HG03565 (cell line): ENCODE measurements around the gene TMCC2.
"Not testable (repeated sequence)": the region's sequence is repeated elsewhere in the genome, so short reads cannot be mapped to it uniquely, and the experiment has no call there.

Source experiments
- ATAC-seq: cut with Tn5 transposase; IDR thresholded peaks from one replicate; pipeline ENCODE4 v1.9.1; 2021; ENCODE audit warnings: mild to moderate bottlenecking, moderate library complexity; ENCODE audit not compliant: unreplicated experiment

Gene TMCC2

GRCh38 chr1:205227584-205228013 lies at the start of gene TMCC2:
Gene TMCC2 (plus strand): TSS chr1:205227946. CDS start chr1:205228565, 619 bp downstream.
- ATAC-seq, result peak; percentile 65

DNA sequence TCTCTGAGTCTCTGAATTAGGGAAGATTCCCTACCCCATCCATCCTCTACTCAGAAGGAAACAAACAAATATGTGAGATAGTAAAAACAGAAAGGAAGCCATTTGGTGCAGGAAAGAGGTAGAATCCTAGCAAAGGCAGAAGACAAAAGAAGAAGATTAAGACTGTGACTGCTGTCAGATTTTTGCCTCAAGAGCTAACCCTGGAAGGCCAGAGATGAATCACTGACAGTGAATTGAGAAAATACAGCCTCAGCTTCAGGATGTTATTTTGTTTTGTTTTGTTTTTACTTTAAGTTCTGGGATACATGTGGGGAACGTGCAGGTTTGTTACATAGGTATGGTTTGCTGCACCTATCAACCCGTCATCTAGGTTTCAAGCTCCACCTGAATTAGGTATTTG lies 47.9 kb upstream of the TMCC2 start:
- ATAC-seq, result no peak

DNA sequence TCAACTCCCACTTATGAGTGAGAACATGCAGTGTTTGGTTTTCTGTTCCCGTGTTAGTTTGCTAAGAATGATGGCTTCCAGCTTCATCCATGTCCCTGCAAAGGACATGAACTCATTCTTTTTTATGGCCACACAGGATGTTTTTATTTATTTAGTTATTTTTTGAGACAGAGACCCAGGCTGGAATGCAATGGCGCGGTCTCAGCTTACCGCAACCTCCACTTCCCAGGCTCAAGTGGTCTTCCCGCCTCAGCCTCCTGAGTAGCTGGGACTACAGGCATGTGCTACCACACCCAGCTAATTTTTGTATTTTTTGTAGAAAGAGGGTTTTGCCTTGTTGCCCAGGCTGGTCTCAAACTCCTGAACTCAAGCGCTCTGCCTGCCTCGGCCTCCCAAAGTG lies 47.4 kb upstream of the TMCC2 start:
- not testable (repeated sequence) for ATAC-seq

GRCh38 chr1:205182930-205183329 lies 44.8 kb upstream of the TMCC2 start:
- no peak for ATAC-seq

DNA sequence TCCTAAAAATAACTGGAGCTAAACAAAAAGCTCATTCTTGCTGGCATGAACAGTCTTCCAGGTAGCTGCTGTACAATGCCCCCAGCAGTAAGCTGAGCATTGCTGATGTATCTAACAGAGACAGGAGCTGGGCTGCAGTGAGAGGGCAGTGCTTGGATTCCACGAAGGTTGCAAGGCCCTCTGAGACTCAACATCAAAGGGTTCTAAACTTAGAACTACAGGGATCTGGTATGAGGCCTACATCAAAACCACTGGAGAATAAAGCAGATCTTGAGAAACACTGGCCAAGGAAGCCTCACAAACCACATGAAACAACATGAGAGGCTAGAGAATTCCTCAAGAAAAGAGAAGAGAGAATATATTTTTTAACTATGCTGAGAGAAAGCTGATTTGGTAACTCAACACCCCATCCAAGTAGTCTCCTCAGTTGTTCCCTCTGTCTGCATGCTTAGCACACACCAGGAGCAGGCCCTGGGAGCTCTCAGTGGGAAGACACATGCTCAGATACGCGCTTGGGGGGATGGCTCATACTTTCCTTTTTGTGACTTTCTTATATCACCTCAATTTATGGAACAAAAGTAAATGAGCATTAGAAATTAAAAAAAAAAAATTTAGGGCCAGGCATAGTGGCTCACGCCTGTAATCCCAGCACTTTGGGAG lies 43.9 kb upstream of the TMCC2 start:
- no peak for ATAC-seq

- no peak for ATAC-seq
Observed at GRCh38 chr1:205186191-205186590, 41.6 kb upstream of the TMCC2 start.

GRCh38 chr1:205187420-205187819 lies 40.3 kb upstream of the TMCC2 start:
- ATAC-seq, result no peak

DNA sequence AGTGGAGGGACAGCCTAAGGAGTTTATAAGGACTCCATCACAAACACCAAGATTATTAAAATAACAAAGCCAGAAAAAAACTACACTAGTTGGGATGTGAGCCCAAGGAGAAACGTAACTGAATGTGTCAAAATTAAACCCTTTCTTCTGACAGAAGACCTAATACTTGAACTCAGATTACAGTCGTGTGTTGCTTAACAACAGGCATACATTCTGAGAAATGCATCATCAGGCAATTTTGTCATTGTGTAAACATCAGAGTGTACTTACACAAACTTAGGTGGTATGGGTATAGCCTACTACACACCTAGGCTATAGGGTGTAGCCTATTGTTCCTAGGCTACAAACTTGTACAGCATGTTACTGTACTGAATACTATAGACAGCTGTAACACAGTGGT lies 39.6 kb upstream of the TMCC2 start:
- no peak for ATAC-seq

DNA sequence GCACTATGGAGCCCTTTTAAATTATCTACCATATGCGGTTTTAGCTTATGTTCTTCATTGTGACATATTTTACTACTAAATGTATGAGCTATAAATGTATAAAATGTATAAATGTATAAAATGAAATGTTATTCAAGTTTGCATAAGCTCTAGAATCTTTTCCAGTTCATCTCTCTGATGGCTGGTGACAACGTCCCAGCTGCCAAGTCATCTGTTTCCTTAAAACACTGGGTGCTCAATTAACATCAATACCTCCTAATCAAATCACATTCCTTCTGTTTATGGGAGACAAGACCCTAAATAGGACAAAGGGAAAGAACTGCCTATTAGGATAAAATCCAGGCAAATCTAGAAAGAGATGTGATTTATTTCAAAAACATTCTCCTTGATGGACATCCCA lies 39.1 kb upstream of the TMCC2 start:
- no peak for ATAC-seq

GRCh38 chr1:205189131-205189530 lies 38.6 kb upstream of the TMCC2 start:
- no peak for ATAC-seq

DNA sequence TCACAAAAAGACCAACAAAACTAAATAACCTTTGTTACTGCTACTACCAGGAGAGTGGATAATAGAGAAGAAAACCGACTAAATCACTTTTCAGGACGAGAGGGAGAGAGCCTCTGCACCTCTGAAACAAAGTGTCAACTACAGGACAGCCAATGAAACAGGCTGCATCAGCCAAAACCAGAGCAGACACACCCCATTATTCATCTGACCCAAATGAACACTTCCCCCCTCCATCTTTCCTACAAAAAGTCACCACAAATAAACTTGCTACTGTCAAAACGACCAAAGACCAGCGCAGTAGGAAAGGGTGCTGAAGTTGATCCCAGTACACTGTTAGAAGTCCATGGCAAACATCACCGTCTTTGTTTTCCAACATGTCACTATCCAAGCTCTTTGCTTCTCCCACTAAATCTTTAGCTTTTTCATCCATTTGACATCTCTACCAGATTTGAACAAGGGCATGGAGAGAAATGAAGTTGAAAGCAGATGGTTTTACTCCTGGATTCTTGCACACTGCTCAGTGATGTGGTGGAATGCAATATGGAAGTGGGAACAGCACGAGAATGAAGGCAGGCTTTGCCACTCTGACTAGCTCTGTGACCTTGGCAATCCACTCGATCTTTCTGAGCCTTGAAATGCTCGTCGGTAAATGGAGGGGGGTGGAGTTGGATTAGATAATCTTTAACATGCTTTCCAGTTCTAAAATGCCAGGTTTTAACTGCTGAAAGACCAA lies 36.7 kb upstream of the TMCC2 start:
- no peak for ATAC-seq

DNA sequence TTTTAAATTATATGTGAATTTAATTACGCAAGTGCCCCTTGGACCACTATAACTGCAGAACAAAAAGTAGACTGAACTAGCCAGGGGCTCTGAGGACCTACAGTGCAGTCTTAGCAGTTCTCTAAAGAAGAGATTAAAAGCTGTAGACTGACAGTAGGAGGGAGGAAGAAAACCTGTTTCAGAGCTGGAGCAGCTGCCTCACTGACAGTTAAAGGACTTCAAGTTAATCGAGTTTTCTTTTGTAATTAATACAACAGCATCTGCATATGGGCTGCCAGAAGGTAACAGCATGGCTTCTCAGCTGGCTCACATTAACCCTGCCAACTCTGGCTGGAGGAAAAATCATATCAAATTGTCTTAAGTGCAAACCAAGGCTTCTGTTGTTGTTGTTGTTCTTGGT lies 36.1 kb upstream of the TMCC2 start:
- no peak for ATAC-seq

GRCh38 chr1:205192287-205192686 lies 35.5 kb upstream of the TMCC2 start:
- no peak for ATAC-seq

GRCh38 chr1:205199090-205199930 lies 28.4 kb upstream of the TMCC2 start:
- no peak for ATAC-seq

GRCh38 chr1:205199931-205200299 lies 27.8 kb upstream of the TMCC2 start:
- no peak for ATAC-seq

GRCh38 chr1:205204552-205204951 lies 23.2 kb upstream of the TMCC2 start:
- ATAC-seq, result no peak

DNA sequence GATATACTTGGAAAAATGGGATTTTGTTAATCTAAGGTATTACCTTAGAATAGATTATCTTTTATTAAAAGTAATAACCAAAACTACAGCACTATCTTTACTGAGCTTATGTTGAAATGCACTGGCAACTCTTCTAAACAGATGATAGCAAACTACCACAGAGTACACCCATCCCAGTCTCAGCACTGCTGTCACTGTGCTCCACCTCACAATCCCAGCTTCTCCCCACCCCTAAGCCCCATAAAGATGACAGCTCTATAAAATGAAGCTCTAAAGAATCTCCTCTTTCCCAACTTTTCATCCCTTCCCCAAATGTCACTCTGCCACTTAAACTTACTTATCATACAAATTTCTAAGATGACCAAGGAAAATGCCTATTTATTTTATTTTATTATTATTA lies 22.7 kb upstream of the TMCC2 start:
- ATAC-seq, result no peak

DNA sequence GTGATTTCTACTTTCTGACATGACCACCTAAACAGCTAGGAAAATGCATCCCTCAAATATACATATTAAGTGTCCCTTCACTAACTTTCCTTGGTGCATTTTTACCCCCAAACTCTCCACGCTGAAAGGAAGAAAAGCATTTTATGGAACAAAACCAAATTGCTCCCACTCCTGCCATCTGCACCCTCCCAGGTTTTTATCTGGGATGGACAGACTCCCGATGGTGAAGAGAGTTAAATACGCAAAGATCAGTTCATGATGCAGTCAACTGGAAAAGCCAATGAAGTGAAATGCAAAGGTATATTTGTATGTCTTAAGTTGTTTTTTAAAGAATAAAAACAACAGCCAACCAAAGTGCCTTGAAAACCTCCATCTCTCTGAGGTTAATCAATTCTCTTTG lies 18.9 kb upstream of the TMCC2 start:
- ATAC-seq, result no peak

GRCh38 chr1:205210756-205211168 lies 17.0 kb upstream of the TMCC2 start:
- peak; percentile 15 for ATAC-seq

DNA sequence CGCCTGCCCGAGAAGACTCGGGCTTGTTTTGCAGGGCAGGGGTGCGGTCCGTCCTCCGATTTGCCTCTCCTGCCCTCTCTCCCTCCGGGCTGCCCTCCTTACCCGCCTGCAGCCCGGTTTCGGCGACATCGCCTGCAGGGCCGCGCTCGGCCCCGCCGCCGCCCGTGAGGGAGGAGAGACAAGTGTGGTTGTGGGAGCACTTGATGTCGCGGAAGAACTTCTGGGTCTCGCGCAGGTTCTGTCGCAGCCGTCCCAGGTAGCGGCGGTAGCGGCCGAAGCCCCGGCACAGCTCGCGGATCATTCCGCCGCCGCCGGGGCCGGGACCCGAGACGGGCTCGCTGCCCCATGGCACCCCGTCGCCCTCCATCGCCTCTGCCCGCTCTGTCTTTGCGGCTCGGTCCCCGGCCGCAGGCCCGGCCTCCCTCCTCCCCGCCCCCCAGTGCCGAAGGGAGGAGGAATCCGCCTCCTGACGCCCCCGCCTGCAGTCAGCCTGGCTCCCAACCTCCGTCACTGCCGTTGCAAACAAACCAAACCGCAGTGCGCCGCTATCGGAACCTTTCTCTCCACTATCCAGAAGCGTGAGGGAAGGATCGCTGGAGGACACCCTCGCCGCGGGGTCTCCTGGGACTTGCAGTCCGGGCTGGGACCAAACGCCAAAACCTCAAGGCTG lies 16.4 kb upstream of the TMCC2 start, which contains the start of gene DSTYK:
Gene DSTYK, minus strand, starts transcription at position 534 of the 670 bp plus-strand sequence. Its CDS starts 167 bp downstream, at position 367.
- peak; percentile 84 for ATAC-seq
